ENCODE results near the gene CYP2A13. TPM values are rescaled to one million over a fixed set of nuclear protein-coding genes. Genes with fewer than 3 reads are reported as not detected.

CYP2A13 gene
- total and polyA plus RNA-seq, 10 of the 15 experiments (the other 5 are each of a cell fraction or from before 2014, with no cell fraction given), result not detected

GRCh38 chr19:41144403-41144802 lies 56.2 kb downstream of the CYP2A13 start:
- ChIA-PET SMC1A (ENCODE audit: uncharacterized antibody, unreplicated experiment) (interaction anchor here (0.8 to 0.9 kb wide), 2 partner anchors 170 to 173 kb away, joined by 3 read pairs; no protein-coding TSS in a partner anchor), POLR2A (no interaction called here), RAD21 (ENCODE audit: unreplicated experiment) (interaction anchor here (0.6 to 1.2 kb wide), 6 partner anchors 18 to 621 kb away, joined by 3 read pairs; no protein-coding TSS in a partner anchor), CTCF (interaction anchor here (0.6 to 3.1 kb wide), 12 partner anchors 14 to 657 kb away, joined by 3 to 19 read pairs (median 3); no protein-coding TSS in a partner anchor)
- peak; percentile 90 for FAIRE-seq
- Histone ChIP-seq H3K9ac (ENCODE audit: control insufficient read depth, insufficient read depth, low read length) (no peak overlapping the region), H3K27ac (ENCODE audit: control insufficient read depth, insufficient read depth) (no peak overlapping the region), H4K20me1 (ENCODE audit: control insufficient read depth, insufficient read depth) (no peaks in the 10 kb centered on the region), H3K4me3 (no peak overlapping the region), H3K36me3 (ENCODE audit: control insufficient read depth in 2 of 2, insufficient read depth in 2 of 2, low read length in 1 of 2) (no peaks in the 10 kb centered on the region), H3K4me1 (ENCODE audit: control insufficient read depth, insufficient read depth, low read length) (no peaks in the 10 kb centered on the region), H3K9me3 (replicated peaks; ENCODE audit: control insufficient read depth, insufficient read depth, low read length) (no peaks in the 10 kb centered on the region), H3K27me3 (replicated peaks in 1 of 2; ENCODE audit: control insufficient read depth in 2 of 2, insufficient read depth in 2 of 2, low read length in 1 of 2) (no peaks in the 10 kb centered on the region), H2AFZ (ENCODE audit: control insufficient read depth, low read depth, low read length) (no peak overlapping the region), H3K79me2 (ENCODE audit: control insufficient read depth, insufficient read depth, low read length) (no peaks in the 10 kb centered on the region), H3K4me2 (ENCODE audit: control insufficient read depth, insufficient read depth) (no peak overlapping the region)
- no TSS peak for BruUV-seq (replicated peaks)
- in situ Hi-C loops (cut with MboI), result no loop called here
- peak; percentile 90 for ATAC-seq
- WGBS (ENCODE audit: insufficient coverage, insufficient replicate concordance, low lambda C conversion rate, missing lambda C conversion rate), result 23% methylated on average over 7 of the region's 7 CpGs
- intact Hi-C loops (cut with micrococcal nuclease; ENCODE audit: unreplicated experiment), result loop anchor here (1.0 kb wide), 2 partner anchors 170 to 481 kb away; no protein-coding TSS in a partner anchor
- DNase-seq (ENCODE audit: low read depth, low spot score), result peak; percentile 11
- TF ChIP-seq SMC3 (IDR thresholded peaks at IDR 0.05; ENCODE audit: borderline replicate concordance, low read length) (peak; percentile 71), CTCF (IDR thresholded peaks at IDR 0.05 in 2 of 3, conservative IDR thresholded peaks at IDR 0.05 in 1 of 3; ENCODE audit: control insufficient read depth in 2 of 3, extremely low read depth in 1 of 3, insufficient read depth in 1 of 3, low read depth in 3 of 3, low read length in 3 of 3) (peak; percentile 75 to 86 (median 78)), CBX3 (IDR thresholded peaks at IDR 0.05; ENCODE audit: borderline replicate concordance, low read depth) (no peak), ZNF274 (IDR thresholded peaks at IDR 0.05; ENCODE audit: insufficient read depth, insufficient read length) (no peak), ATF3 (IDR thresholded peaks at IDR 0.05; ENCODE audit: borderline replicate concordance, extremely low read depth, low read depth, low read length) (no peak), NR2C2 (IDR thresholded peaks at IDR 0.05; ENCODE audit: borderline replicate concordance, control insufficient read depth, insufficient read length, low read depth) (no peak), ZNF384 (IDR thresholded peaks at IDR 0.05; ENCODE audit: borderline replicate concordance, low read depth, low read length) (no peak), WRNIP1 (IDR thresholded peaks at IDR 0.05; ENCODE audit: borderline replicate concordance, low read depth, low read length) (no peak), SMARCA5 (IDR thresholded peaks at IDR 0.05) (peak; percentile 94)
- TF ChIP-seq, protein P1, sequence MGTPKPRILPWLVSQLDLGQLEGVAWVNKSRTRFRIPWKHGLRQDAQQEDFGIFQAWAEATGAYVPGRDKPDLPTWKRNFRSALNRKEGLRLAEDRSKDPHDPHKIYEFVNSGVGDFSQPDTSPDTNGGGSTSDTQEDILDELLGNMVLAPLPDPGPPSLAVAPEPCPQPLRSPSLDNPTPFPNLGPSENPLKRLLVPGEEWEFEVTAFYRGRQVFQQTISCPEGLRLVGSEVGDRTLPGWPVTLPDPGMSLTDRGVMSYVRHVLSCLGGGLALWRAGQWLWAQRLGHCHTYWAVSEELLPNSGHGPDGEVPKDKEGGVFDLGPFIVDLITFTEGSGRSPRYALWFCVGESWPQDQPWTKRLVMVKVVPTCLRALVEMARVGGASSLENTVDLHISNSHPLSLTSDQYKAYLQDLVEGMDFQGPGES (IDR thresholded peaks at IDR 0.05), result no peak
- TF ChIP-seq, protein P2, sequence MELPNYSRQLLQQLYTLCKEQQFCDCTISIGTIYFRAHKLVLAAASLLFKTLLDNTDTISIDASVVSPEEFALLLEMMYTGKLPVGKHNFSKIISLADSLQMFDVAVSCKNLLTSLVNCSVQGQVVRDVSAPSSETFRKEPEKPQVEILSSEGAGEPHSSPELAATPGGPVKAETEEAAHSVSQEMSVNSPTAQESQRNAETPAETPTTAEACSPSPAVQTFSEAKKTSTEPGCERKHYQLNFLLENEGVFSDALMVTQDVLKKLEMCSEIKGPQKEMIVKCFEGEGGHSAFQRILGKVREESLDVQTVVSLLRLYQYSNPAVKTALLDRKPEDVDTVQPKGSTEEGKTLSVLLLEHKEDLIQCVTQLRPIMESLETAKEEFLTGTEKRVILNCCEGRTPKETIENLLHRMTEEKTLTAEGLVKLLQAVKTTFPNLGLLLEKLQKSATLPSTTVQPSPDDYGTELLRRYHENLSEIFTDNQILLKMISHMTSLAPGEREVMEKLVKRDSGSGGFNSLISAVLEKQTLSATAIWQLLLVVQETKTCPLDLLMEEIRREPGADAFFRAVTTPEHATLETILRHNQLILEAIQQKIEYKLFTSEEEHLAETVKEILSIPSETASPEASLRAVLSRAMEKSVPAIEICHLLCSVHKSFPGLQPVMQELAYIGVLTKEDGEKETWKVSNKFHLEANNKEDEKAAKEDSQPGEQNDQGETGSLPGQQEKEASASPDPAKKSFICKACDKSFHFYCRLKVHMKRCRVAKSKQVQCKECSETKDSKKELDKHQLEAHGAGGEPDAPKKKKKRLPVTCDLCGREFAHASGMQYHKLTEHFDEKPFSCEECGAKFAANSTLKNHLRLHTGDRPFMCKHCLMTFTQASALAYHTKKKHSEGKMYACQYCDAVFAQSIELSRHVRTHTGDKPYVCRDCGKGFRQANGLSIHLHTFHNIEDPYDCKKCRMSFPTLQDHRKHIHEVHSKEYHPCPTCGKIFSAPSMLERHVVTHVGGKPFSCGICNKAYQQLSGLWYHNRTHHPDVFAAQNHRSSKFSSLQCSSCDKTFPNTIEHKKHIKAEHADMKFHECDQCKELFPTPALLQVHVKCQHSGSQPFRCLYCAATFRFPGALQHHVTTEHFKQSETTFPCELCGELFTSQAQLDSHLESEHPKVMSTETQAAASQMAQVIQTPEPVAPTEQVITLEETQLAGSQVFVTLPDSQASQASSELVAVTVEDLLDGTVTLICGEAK (IDR thresholded peaks at IDR 0.05; ENCODE audit: borderline replicate concordance), result no peak
- TF ChIP-seq, protein P3, sequence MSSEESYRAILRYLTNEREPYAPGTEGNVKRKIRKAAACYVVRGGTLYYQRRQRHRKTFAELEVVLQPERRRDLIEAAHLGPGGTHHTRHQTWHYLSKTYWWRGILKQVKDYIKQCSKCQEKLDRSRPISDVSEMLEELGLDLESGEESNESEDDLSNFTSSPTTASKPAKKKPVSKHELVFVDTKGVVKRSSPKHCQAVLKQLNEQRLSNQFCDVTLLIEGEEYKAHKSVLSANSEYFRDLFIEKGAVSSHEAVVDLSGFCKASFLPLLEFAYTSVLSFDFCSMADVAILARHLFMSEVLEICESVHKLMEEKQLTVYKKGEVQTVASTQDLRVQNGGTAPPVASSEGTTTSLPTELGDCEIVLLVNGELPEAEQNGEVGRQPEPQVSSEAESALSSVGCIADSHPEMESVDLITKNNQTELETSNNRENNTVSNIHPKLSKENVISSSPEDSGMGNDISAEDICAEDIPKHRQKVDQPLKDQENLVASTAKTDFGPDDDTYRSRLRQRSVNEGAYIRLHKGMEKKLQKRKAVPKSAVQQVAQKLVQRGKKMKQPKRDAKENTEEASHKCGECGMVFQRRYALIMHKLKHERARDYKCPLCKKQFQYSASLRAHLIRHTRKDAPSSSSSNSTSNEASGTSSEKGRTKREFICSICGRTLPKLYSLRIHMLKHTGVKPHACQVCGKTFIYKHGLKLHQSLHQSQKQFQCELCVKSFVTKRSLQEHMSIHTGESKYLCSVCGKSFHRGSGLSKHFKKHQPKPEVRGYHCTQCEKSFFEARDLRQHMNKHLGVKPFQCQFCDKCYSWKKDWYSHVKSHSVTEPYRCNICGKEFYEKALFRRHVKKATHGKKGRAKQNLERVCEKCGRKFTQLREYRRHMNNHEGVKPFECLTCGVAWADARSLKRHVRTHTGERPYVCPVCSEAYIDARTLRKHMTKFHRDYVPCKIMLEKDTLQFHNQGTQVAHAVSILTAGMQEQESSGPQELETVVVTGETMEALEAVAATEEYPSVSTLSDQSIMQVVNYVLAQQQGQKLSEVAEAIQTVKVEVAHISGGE (CRISPR knock-in tag; IDR thresholded peaks at IDR 0.05), result no peak
